Loucy (cell line): ENCODE measurements around the gene DIO3.

Source experiments
- CTCF ChIP-seq: fragments of 200-600 bp; sonication (generic); conservative IDR thresholded peaks from 2 replicates; pipeline ENCODE4 v1.5.1; 2014; ENCODE audit warnings: mild to moderate bottlenecking, antibody characterized with exemption, low read length
- EZH2phosphoT487 ChIP-seq: fragments of 200-600 bp; IDR thresholded peaks from 2 replicates; pipeline ENCODE4 v1.6.1; 2018; ENCODE audit warnings: antibody characterized with exemption, mild to moderate bottlenecking, moderate library complexity, borderline replicate concordance

GRCh38 chr14:101552786-101553231 lies 8.5 kb upstream of the DIO3 start:
- TF ChIP-seq CTCF (no peak), EZH2phosphoT487 (no peak)
